ENCODE measurements around the gene TCERG1L. TPM values are rescaled to one million over a fixed set of nuclear protein-coding genes. Genes with fewer than 3 reads are reported as not detected.

Gene TCERG1L
- total and polyA plus RNA-seq, 4 donors: 0.02 to 0.09 (median 0.08) TPM; not detected in 1

- Histone ChIP-seq H3K9ac (ENCODE audit: insufficient read depth in 1 of 2, low read length in 2 of 2) (no peak overlapping the region), H3K9me3 (ENCODE audit: control insufficient read depth in 4 of 4, insufficient read depth in 3 of 4, low read length in 3 of 4) (peaks cover 0 to 1% (median 0%) of the 10 kb centered on the region in 4 donors), H3K4me1 (ENCODE audit: control insufficient read depth in 5 of 5, insufficient read depth in 5 of 5, low read length in 5 of 5) (peaks cover 0 to 4% (median 0%) of the 10 kb centered on the region in 5 donors), H3K27me3 (ENCODE audit: control insufficient read depth in 3 of 3, insufficient read depth in 3 of 3, low read length in 2 of 3) (no peaks in the 10 kb centered on the region), H3K36me3 (ENCODE audit: control insufficient read depth in 4 of 4, insufficient read depth in 4 of 4, low read length in 4 of 4) (no peaks in the 10 kb centered on the region), H3K27ac (ENCODE audit: low read depth in 1 of 2, low read length in 1 of 2) (no peak overlapping the region), H3K4me3 (no peak overlapping the region)
- DNase-seq: no peak
- 83 to 89% methylated on average over 8 of the region's 8 CpGs for WGBS, 2 donors
- no peak for TF ChIP-seq CTCF (IDR thresholded peaks at IDR 0.05; ENCODE audit: control extremely low read depth, extremely low read depth)
- ATAC-seq (ENCODE audit: insufficient read depth, low FRiP score): no peak
Measured at GRCh38 chr10:131181456-131181855, 130.1 kb downstream of the TCERG1L start.

GRCh38 chr10:131180740-131181415, 130.6 kb downstream of the TCERG1L start:
- WGBS, 2 donors: 88 to 89% methylated on average over 15 of the region's 15 CpGs
- DNase-seq: no peak

GRCh38 chr10:131180086-131180485, 131.4 kb downstream of the TCERG1L start:
- no peak overlapping the region for H3K27ac ChIP-seq (ENCODE audit: low read depth in 1 of 2, low read length in 1 of 2)
- no peaks in the 10 kb centered on the region for H3K36me3 ChIP-seq (ENCODE audit: control insufficient read depth in 4 of 4, insufficient read depth in 4 of 4, low read length in 4 of 4)
- peaks cover 0 to 5% (median 0%) of the 10 kb centered on the region in 4 donors for H3K9me3 ChIP-seq (ENCODE audit: control insufficient read depth in 4 of 4, insufficient read depth in 3 of 4, low read length in 3 of 4)
- no peaks in the 10 kb centered on the region for H3K27me3 ChIP-seq (ENCODE audit: control insufficient read depth in 3 of 3, insufficient read depth in 3 of 3, low read length in 2 of 3)
- H3K9ac ChIP-seq (ENCODE audit: insufficient read depth in 1 of 2, low read length in 2 of 2): no peak overlapping the region
- no peak overlapping the region for H3K4me3 ChIP-seq
- ATAC-seq (ENCODE audit: insufficient read depth, low FRiP score) (no peak), DNase-seq (no peak)
- H3K4me1 ChIP-seq (ENCODE audit: control insufficient read depth in 5 of 5, insufficient read depth in 5 of 5, low read length in 5 of 5): peaks cover 0 to 4% (median 0%) of the 10 kb centered on the region in 5 donors
- no peak for TF ChIP-seq CTCF (IDR thresholded peaks at IDR 0.05; ENCODE audit: control extremely low read depth, extremely low read depth)
- WGBS, 2 donors: 83 to 91% methylated on average over 9 of the region's 9 CpGs

More at GRCh38 chr10:131180740-131181415, 130.6 kb downstream of the TCERG1L start:
- Histone ChIP-seq H3K4me1 (ENCODE audit: control insufficient read depth in 5 of 5, insufficient read depth in 5 of 5, low read length in 5 of 5) (peaks cover 0 to 4% (median 0%) of the 10 kb centered on the region in 5 donors), H3K27me3 (ENCODE audit: control insufficient read depth in 3 of 3, insufficient read depth in 3 of 3, low read length in 2 of 3) (no peaks in the 10 kb centered on the region), H3K27ac (ENCODE audit: low read depth in 1 of 2, low read length in 1 of 2) (no peak overlapping the region), H3K36me3 (ENCODE audit: control insufficient read depth in 4 of 4, insufficient read depth in 4 of 4, low read length in 4 of 4) (no peaks in the 10 kb centered on the region), H3K4me3 (no peak overlapping the region), H3K9ac (ENCODE audit: insufficient read depth in 1 of 2, low read length in 2 of 2) (no peak overlapping the region), H3K9me3 (ENCODE audit: control insufficient read depth in 4 of 4, insufficient read depth in 3 of 4, low read length in 3 of 4) (peaks cover 0 to 5% (median 0%) of the 10 kb centered on the region in 4 donors)
- no peak for TF ChIP-seq CTCF (IDR thresholded peaks at IDR 0.05; ENCODE audit: control extremely low read depth, extremely low read depth)
- ATAC-seq (ENCODE audit: insufficient read depth, low FRiP score): no peak

Measured in lung (tissue), 12 donors.